GM18526 (cell line): Measurements from ENCODE around the gene F7.

Experiments
- POLR2A ChIP-seq: IDR thresholded peaks from 3 replicates; pipeline ENCODE4 v1.6.1; 2011; ENCODE audit not compliant: insufficient read length; ENCODE audit errors: extremely low read depth

Gene F7

GRCh38 chr13:113065406-113066141, 40.0 kb upstream of the F7 start:
- TF ChIP-seq POLR2A: no peak

GRCh38 chr13:113066142-113066455, 39.5 kb upstream of the F7 start:
- no peak for TF ChIP-seq POLR2A

GRCh38 chr13:113066746-113067145, 38.8 kb upstream of the F7 start:
- no peak for TF ChIP-seq POLR2A

- TF ChIP-seq POLR2A: no peak
Measured at GRCh38 chr13:113069861-113070805, 35.5 kb upstream of the F7 start.

GRCh38 chr13:113070855-113071254, 34.7 kb upstream of the F7 start:
- no peak for TF ChIP-seq POLR2A

- no peak for TF ChIP-seq POLR2A
Measured at GRCh38 chr13:113072376-113072775, 33.2 kb upstream of the F7 start.

GRCh38 chr13:113073942-113074341, 31.6 kb upstream of the F7 start:
- no peak for TF ChIP-seq POLR2A

GRCh38 chr13:113074401-113074800, 31.2 kb upstream of the F7 start:
- TF ChIP-seq POLR2A: no peak

- TF ChIP-seq POLR2A: no peak
Measured at GRCh38 chr13:113074876-113075275, 30.7 kb upstream of the F7 start.

GRCh38 chr13:113075711-113076110, 29.9 kb upstream of the F7 start:
- no peak for TF ChIP-seq POLR2A

- TF ChIP-seq POLR2A: no peak
Measured at GRCh38 chr13:113076681-113077401, 28.8 kb upstream of the F7 start.

GRCh38 chr13:113077566-113077952, 28.0 kb upstream of the F7 start:
- TF ChIP-seq POLR2A: no peak

- TF ChIP-seq POLR2A: no peak
Measured at GRCh38 chr13:113077953-113078901, 27.4 kb upstream of the F7 start.

- TF ChIP-seq POLR2A: no peak
Measured at GRCh38 chr13:113078902-113079780, 26.4 kb upstream of the F7 start.

GRCh38 chr13:113080361-113080831, 25.2 kb upstream of the F7 start:
- no peak for TF ChIP-seq POLR2A
